ENCODE results near the gene CACNG3. TPM values are rescaled to one million over a fixed set of nuclear protein-coding genes. Genes with fewer than 3 reads are reported as not detected.

Gene CACNG3
- not detected in 2 replicates for total RNA-seq (2012; rRNA removed)

GRCh38 chr16:24255456-24256371 lies at the start of gene CACNG3:
CACNG3 (plus strand) TSS chr16:24256335; CDS start chr16:24256755, 420 bp downstream.
- Histone ChIP-seq H3K4me2 (ENCODE audit: low read length) (no peak within 1 kb of the TSS), H3K27me3 (ENCODE audit: control insufficient read depth, insufficient read depth, low read length) (no peaks in the 10 kb centered on the region), H3K4me3 (ENCODE audit: low read length) (no peak within 1 kb of the TSS), H3K9ac (ENCODE audit: low read depth, low read length) (no peak within 1 kb of the TSS), H3K36me3 (ENCODE audit: insufficient read depth, low read length) (no peaks in the 10 kb centered on the region), H3K9me3 (replicated peaks; ENCODE audit: low read length) (no peaks in the 10 kb centered on the region), H3K4me1 (ENCODE audit: control insufficient read depth, insufficient read depth, low read length) (no peaks in the 10 kb centered on the region)

GRCh38 chr16:24206926-24207325 lies 49.2 kb upstream of the CACNG3 start:
- Histone ChIP-seq H3K9ac (ENCODE audit: low read depth, low read length) (no peak overlapping the region), H3K27me3 (ENCODE audit: control insufficient read depth, insufficient read depth, low read length) (no peaks in the 10 kb centered on the region), H3K9me3 (replicated peaks; ENCODE audit: low read length) (no peaks in the 10 kb centered on the region), H3K4me1 (ENCODE audit: control insufficient read depth, insufficient read depth, low read length) (no peaks in the 10 kb centered on the region), H3K36me3 (ENCODE audit: insufficient read depth, low read length) (no peaks in the 10 kb centered on the region), H3K4me3 (ENCODE audit: low read length) (no peak overlapping the region), H3K4me2 (ENCODE audit: low read length) (no peak overlapping the region)

GRCh38 chr16:24208710-24209109 lies 47.4 kb upstream of the CACNG3 start:
- Histone ChIP-seq H3K9me3 (replicated peaks; ENCODE audit: low read length) (no peaks in the 10 kb centered on the region), H3K4me1 (ENCODE audit: control insufficient read depth, insufficient read depth, low read length) (no peaks in the 10 kb centered on the region), H3K9ac (ENCODE audit: low read depth, low read length) (no peak overlapping the region), H3K4me2 (ENCODE audit: low read length) (no peak overlapping the region), H3K27me3 (ENCODE audit: control insufficient read depth, insufficient read depth, low read length) (no peaks in the 10 kb centered on the region), H3K36me3 (ENCODE audit: insufficient read depth, low read length) (no peaks in the 10 kb centered on the region), H3K4me3 (ENCODE audit: low read length) (no peak overlapping the region)

- Histone ChIP-seq H3K27me3 (ENCODE audit: control insufficient read depth, insufficient read depth, low read length) (no peaks in the 10 kb centered on the region), H3K4me3 (ENCODE audit: low read length) (no peak overlapping the region), H3K36me3 (ENCODE audit: insufficient read depth, low read length) (no peaks in the 10 kb centered on the region)
Observed at GRCh38 chr16:24214992-24215391, 41.1 kb upstream of the CACNG3 start.

GRCh38 chr16:24216961-24217360 lies 39.2 kb upstream of the CACNG3 start:
- Histone ChIP-seq H3K9ac (ENCODE audit: low read depth, low read length) (no peak overlapping the region), H3K36me3 (ENCODE audit: insufficient read depth, low read length) (no peaks in the 10 kb centered on the region), H3K27me3 (ENCODE audit: control insufficient read depth, insufficient read depth, low read length) (no peaks in the 10 kb centered on the region), H3K9me3 (replicated peaks; ENCODE audit: low read length) (no peaks in the 10 kb centered on the region), H3K4me3 (ENCODE audit: low read length) (no peak overlapping the region), H3K4me2 (ENCODE audit: low read length) (no peak overlapping the region), H3K4me1 (ENCODE audit: control insufficient read depth, insufficient read depth, low read length) (no peaks in the 10 kb centered on the region)

More at GRCh38 chr16:24214992-24215391, 41.1 kb upstream of the CACNG3 start:
- Histone ChIP-seq H3K9ac (ENCODE audit: low read depth, low read length) (no peak overlapping the region), H3K4me1 (ENCODE audit: control insufficient read depth, insufficient read depth, low read length) (no peaks in the 10 kb centered on the region), H3K4me2 (ENCODE audit: low read length) (no peak overlapping the region), H3K9me3 (replicated peaks; ENCODE audit: low read length) (no peaks in the 10 kb centered on the region)

GRCh38 chr16:24217461-24217860 lies 38.7 kb upstream of the CACNG3 start:
- Histone ChIP-seq H3K9me3 (replicated peaks; ENCODE audit: low read length) (no peaks in the 10 kb centered on the region), H3K4me1 (ENCODE audit: control insufficient read depth, insufficient read depth, low read length) (no peaks in the 10 kb centered on the region), H3K4me3 (ENCODE audit: low read length) (no peak overlapping the region), H3K27me3 (ENCODE audit: control insufficient read depth, insufficient read depth, low read length) (no peaks in the 10 kb centered on the region), H3K9ac (ENCODE audit: low read depth, low read length) (no peak overlapping the region), H3K36me3 (ENCODE audit: insufficient read depth, low read length) (no peaks in the 10 kb centered on the region), H3K4me2 (ENCODE audit: low read length) (no peak overlapping the region)

GRCh38 chr16:24218299-24218698 lies 37.8 kb upstream of the CACNG3 start:
- Histone ChIP-seq H3K4me3 (ENCODE audit: low read length) (no peak overlapping the region), H3K27me3 (ENCODE audit: control insufficient read depth, insufficient read depth, low read length) (no peaks in the 10 kb centered on the region), H3K36me3 (ENCODE audit: insufficient read depth, low read length) (no peaks in the 10 kb centered on the region), H3K9ac (ENCODE audit: low read depth, low read length) (no peak overlapping the region), H3K4me1 (ENCODE audit: control insufficient read depth, insufficient read depth, low read length) (no peaks in the 10 kb centered on the region), H3K9me3 (replicated peaks; ENCODE audit: low read length) (no peaks in the 10 kb centered on the region), H3K4me2 (ENCODE audit: low read length) (no peak overlapping the region)

- Histone ChIP-seq H3K9ac (ENCODE audit: low read depth, low read length) (no peak overlapping the region), H3K36me3 (ENCODE audit: insufficient read depth, low read length) (no peaks in the 10 kb centered on the region), H3K4me1 (ENCODE audit: control insufficient read depth, insufficient read depth, low read length) (no peaks in the 10 kb centered on the region), H3K4me3 (ENCODE audit: low read length) (no peak overlapping the region), H3K4me2 (ENCODE audit: low read length) (no peak overlapping the region), H3K9me3 (replicated peaks; ENCODE audit: low read length) (no peaks in the 10 kb centered on the region), H3K27me3 (ENCODE audit: control insufficient read depth, insufficient read depth, low read length) (no peaks in the 10 kb centered on the region)
Observed at GRCh38 chr16:24221219-24221618, 34.9 kb upstream of the CACNG3 start.

GRCh38 chr16:24228514-24228913 lies 27.6 kb upstream of the CACNG3 start:
- H3K4me2 ChIP-seq (ENCODE audit: low read length), result no peak overlapping the region
- no peaks in the 10 kb centered on the region for H3K4me1 ChIP-seq (ENCODE audit: control insufficient read depth, insufficient read depth, low read length)
- no peaks in the 10 kb centered on the region for H3K9me3 ChIP-seq (replicated peaks; ENCODE audit: low read length)
- H3K9ac ChIP-seq (ENCODE audit: low read depth, low read length), result no peak overlapping the region
- no peak overlapping the region for H3K4me3 ChIP-seq (ENCODE audit: low read length)
- H3K36me3 ChIP-seq (ENCODE audit: insufficient read depth, low read length), result no peaks in the 10 kb centered on the region
- no peaks in the 10 kb centered on the region for H3K27me3 ChIP-seq (ENCODE audit: control insufficient read depth, insufficient read depth, low read length)

GRCh38 chr16:24232936-24233335 lies 23.2 kb upstream of the CACNG3 start:
- no peaks in the 10 kb centered on the region for H3K27me3 ChIP-seq (ENCODE audit: control insufficient read depth, insufficient read depth, low read length)
- H3K9me3 ChIP-seq (replicated peaks; ENCODE audit: low read length), result no peaks in the 10 kb centered on the region
- no peak overlapping the region for H3K9ac ChIP-seq (ENCODE audit: low read depth, low read length)
- H3K4me3 ChIP-seq (ENCODE audit: low read length), result no peak overlapping the region
- H3K4me2 ChIP-seq (ENCODE audit: low read length), result no peak overlapping the region
- no peaks in the 10 kb centered on the region for H3K4me1 ChIP-seq (ENCODE audit: control insufficient read depth, insufficient read depth, low read length)
- H3K36me3 ChIP-seq (ENCODE audit: insufficient read depth, low read length), result no peaks in the 10 kb centered on the region

- Histone ChIP-seq H3K9me3 (replicated peaks; ENCODE audit: low read length) (no peaks in the 10 kb centered on the region), H3K4me2 (ENCODE audit: low read length) (no peak overlapping the region), H3K9ac (ENCODE audit: low read depth, low read length) (no peak overlapping the region), H3K36me3 (ENCODE audit: insufficient read depth, low read length) (no peaks in the 10 kb centered on the region), H3K27me3 (ENCODE audit: control insufficient read depth, insufficient read depth, low read length) (no peaks in the 10 kb centered on the region), H3K4me3 (ENCODE audit: low read length) (no peak overlapping the region), H3K4me1 (ENCODE audit: control insufficient read depth, insufficient read depth, low read length) (no peaks in the 10 kb centered on the region)
Observed at GRCh38 chr16:24234737-24235136, 21.4 kb upstream of the CACNG3 start.

GRCh38 chr16:24235806-24236205 lies 20.3 kb upstream of the CACNG3 start:
- no peaks in the 10 kb centered on the region for H3K27me3 ChIP-seq (ENCODE audit: control insufficient read depth, insufficient read depth, low read length)
- no peaks in the 10 kb centered on the region for H3K9me3 ChIP-seq (replicated peaks; ENCODE audit: low read length)
- H3K36me3 ChIP-seq (ENCODE audit: insufficient read depth, low read length), result no peaks in the 10 kb centered on the region
- H3K4me2 ChIP-seq (ENCODE audit: low read length), result no peak overlapping the region
- no peak overlapping the region for H3K4me3 ChIP-seq (ENCODE audit: low read length)
- no peak overlapping the region for H3K9ac ChIP-seq (ENCODE audit: low read depth, low read length)
- H3K4me1 ChIP-seq (ENCODE audit: control insufficient read depth, insufficient read depth, low read length), result no peaks in the 10 kb centered on the region

Data from skeletal muscle satellite cell (primary cell).